Caki2 (cell line): ENCODE data around the gene MXD3. TPM values are rescaled to one million over a fixed set of nuclear protein-coding genes. Genes with fewer than 3 reads are reported as not detected.
"Not testable (repeated sequence)": the region's sequence is repeated elsewhere in the genome, so short reads cannot be mapped to it uniquely, and the experiment has no call there.

Source experiments
- DNase-seq: peaks from one replicate; pipeline ENCODE4 v3.0.0-alpha.2; 2015; ENCODE audit warnings: low read depth
- in situ Hi-C: cut with HindIII; loops from 2 replicates; pipeline ENCODE4 v1.10.0; 2016; ENCODE audit warnings: low sequenced_read_pairs, low pct_unique_long_range_greater_than_20kb, mixed read lengths
- total RNA-seq: library from RNA; depleted of rRNA; stranded (reverse); fragments of >200 nt; shearing (Covaris generic); gene quantifications from 2 replicates; pipeline ENCODE4 v1.2.3, GENCODE V29; 2014; ENCODE audit warnings: low replicate concordance; rRNA removed

Gene MXD3
- total RNA-seq, 1 experiment from 2014 or later = 69.8 TPM

DNA sequence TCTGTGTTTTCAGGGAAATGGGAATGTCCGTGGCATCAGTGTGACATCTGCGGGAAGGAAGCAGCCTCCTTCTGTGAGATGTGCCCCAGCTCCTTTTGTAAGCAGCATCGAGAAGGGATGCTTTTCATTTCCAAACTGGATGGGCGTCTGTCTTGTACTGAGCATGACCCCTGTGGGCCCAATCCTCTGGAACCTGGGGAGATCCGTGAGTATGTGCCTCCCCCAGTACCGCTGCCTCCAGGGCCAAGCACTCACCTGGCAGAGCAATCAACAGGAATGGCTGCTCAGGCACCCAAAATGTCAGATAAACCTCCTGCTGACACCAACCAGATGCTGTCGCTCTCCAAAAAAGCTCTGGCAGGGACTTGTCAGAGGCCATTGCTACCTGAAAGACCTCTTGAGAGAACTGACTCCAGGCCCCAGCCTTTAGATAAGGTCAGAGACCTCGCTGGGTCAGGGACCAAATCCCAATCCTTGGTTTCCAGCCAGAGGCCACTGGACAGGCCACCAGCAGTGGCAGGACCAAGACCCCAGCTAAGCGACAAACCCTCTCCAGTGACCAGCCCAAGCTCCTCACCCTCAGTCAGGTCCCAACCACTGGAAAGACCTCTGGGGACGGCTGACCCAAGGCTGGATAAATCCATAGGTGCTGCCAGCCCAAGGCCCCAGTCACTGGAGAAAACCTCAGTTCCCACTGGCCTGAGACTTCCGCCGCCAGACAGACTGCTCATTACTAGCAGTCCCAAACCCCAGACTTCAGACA is 17.7 kb downstream of the MXD3 start:
- DNase-seq = no peak
- in situ Hi-C loops = no loop called here

GRCh38 chr5:177291735-177292134 is 20.0 kb downstream of the MXD3 start:
- in situ Hi-C loops = no loop called here
- no peak for DNase-seq

- in situ Hi-C loops = no loop called here
Measured at GRCh38 chr5:177290816-177291596, 20.7 kb downstream of the MXD3 start.

GRCh38 chr5:177288191-177288590 is 23.5 kb downstream of the MXD3 start:
- in situ Hi-C loops = no loop called here
- no peak for DNase-seq

More at GRCh38 chr5:177290816-177291596, 20.7 kb downstream of the MXD3 start:
- DNase-seq = no peak

- in situ Hi-C loops = no loop called here
- DNase-seq = no peak
Measured at GRCh38 chr5:177276886-177277285, 34.8 kb downstream of the MXD3 start.

- in situ Hi-C loops = no loop called here
- DNase-seq = no peak
Measured at GRCh38 chr5:177275883-177276282, 35.8 kb downstream of the MXD3 start.

- in situ Hi-C loops = no loop called here
- no peak for DNase-seq
Measured at GRCh38 chr5:177271113-177271512, 40.6 kb downstream of the MXD3 start.

GRCh38 chr5:177270653-177271052 is 41.0 kb downstream of the MXD3 start:
- in situ Hi-C loops = no loop called here

DNA sequence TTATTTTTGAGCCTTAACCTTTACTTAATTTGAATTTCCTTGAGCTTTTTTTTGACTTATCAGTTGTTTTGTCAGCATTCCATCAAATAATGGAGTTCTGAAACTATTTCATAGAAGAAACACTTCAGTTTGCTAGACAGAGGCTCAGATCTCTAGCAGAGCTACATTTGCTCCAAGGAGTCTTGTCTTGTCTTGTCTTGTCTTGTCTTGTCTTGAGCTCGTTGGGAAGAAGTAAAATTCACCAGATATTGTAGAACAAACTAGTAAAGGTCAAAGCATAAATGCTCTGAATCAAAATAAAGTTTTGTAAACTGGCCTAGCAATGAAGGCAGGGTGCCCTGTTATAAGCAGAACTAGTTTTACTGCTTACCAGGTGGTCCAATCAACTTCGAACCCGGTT is 41.7 kb downstream of the MXD3 start:
- no peak for DNase-seq
- in situ Hi-C loops = no loop called here

More at GRCh38 chr5:177270653-177271052, 41.0 kb downstream of the MXD3 start:
- DNase-seq = no peak

DNA sequence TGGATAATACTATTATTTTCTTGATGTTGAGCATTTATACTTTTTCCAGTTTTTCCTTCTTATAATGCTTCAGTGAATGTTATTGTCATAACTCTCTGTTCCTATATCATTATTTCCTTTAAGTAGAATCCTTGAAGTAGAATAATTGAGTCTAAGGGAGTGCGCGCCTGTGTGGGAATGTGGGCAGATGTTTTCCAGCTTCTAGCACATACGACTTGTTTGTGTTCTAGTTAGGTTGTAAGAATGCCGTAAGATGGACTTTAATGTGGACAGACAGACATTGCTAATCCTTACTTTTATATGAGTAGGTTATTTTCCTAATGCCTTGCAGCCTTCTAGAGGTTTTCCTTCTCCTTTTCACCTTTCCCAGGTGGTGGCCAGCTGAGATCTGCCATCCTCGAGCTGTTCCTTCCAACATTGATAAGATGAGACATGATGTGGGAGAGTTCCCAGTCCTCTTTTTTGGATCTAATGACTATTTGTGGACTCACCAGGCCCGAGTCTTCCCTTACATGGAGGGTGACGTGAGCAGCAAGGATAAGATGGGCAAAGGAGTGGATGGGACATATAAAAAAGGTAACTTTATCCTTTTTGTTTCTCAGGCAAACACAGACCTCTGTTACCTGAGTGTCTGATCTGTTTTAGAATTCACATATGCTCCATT is 42.3 kb downstream of the MXD3 start:
- DNase-seq = no peak
- in situ Hi-C loops = no loop called here

DNA sequence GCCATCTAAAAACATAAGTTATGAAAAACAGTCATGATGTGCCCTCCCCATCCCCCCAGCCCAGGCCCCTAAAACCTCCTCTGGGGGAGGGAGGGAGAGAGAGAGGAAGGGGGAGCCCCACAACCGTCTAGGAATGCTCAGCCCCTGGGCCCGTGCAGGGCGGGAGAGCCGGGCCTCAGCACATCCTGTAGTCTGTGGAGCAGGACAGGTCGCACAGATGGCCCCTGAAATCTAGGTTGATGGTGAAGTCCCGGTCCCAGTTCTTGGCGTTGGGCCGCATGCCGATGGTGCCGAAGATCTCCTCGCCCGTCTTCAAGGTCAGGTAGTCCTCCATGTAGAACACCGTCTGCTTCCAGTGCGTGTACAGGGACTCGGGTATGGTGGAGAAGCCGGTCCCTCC is 46.3 kb downstream of the MXD3 start:
- in situ Hi-C loops = no loop called here
- DNase-seq = no peak

GRCh38 chr5:177264178-177264577 is 47.5 kb downstream of the MXD3 start:
- DNase-seq = no peak
- in situ Hi-C loops = no loop called here

- DNase-seq = no peak
- in situ Hi-C loops = no loop called here
Measured at GRCh38 chr5:177261510-177261909, 50.2 kb downstream of the MXD3 start.

DNA sequence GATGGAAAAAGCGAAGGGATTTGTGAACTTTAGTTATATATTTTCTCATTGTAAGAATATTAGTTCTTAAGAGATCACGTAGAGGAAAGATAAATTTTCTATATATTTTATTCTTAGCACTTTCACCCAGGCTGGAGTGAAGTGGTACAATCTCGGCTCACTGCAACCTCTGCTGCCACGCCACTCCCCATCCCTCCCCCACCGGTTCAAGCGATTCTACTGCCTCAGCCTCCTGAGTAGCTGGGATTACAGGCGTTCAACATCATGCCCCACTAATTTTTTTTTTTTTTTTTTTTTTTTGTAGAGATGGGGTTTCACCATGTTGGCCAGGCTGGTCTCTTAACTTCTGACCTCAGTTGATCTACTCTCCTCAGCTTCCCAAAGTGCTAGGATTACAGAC is 50.7 kb downstream of the MXD3 start:
- DNase-seq = no peak
- in situ Hi-C loops = no loop called here

GRCh38 chr5:177258711-177259110 is 53.0 kb downstream of the MXD3 start:
- in situ Hi-C loops, DNase-seq: not testable (repeated sequence)

Other genes starting within 250 kb of the MXD3 start
- gene FGFR4, start 225.0 kb downstream of the MXD3 start, total RNA-seq = 110 and 132 TPM in 2 replicates
- 15.4 and 18.5 TPM in 2 replicates for gene NSD1, start 178.1 kb downstream of the MXD3 start, total RNA-seq
- gene RAB24, start 8.2 kb downstream of the MXD3 start, total RNA-seq = 53.9 and 65.9 TPM in 2 replicates
- 459 and 533 TPM in 2 replicates for gene PRELID1, start 8.1 kb downstream of the MXD3 start, total RNA-seq
- 602 and 647 TPM in 2 replicates for gene LMAN2, start 39.8 kb upstream of the MXD3 start, total RNA-seq
- 97.6 and 107 TPM in 2 replicates for gene RGS14, start 46.0 kb upstream of the MXD3 start, total RNA-seq
- gene SLC34A1, start 72.5 kb upstream of the MXD3 start, total RNA-seq = 0.64 and 1.5 TPM in 2 replicates
- not detected in 2 replicates for gene PFN3, start 88.8 kb upstream of the MXD3 start, total RNA-seq
- gene F12, start 97.7 kb upstream of the MXD3 start, total RNA-seq = 39.4 and 58.6 TPM in 2 replicates
- 60.9 and 65.2 TPM in 2 replicates for gene GRK6, start 114.8 kb upstream of the MXD3 start, total RNA-seq
- 49.8 and 50.5 TPM in 2 replicates for gene PRR7, start 134.9 kb upstream of the MXD3 start, total RNA-seq
- 148 and 175 TPM in 2 replicates for gene DBN1, start 161.7 kb upstream of the MXD3 start, total RNA-seq
- 188 and 198 TPM in 2 replicates for gene PDLIM7, start 185.7 kb upstream of the MXD3 start, total RNA-seq
- gene DOK3, start 197.9 kb upstream of the MXD3 start, total RNA-seq = 0.57 and 0.72 TPM in 2 replicates
- gene DDX41, start 205.1 kb upstream of the MXD3 start, total RNA-seq = 145 and 172 TPM in 2 replicates
- 29.2 and 33.6 TPM in 2 replicates for gene FAM193B, start 242.7 kb upstream of the MXD3 start, total RNA-seq